Erythroblast (primary cell): ENCODE results near the gene MTARC1.

Experiments
- GATA1 ChIP-seq: IDR thresholded peaks from 2 replicates; pipeline ENCODE4 v1.6.1; 2011; ENCODE audit warnings: low read depth, mild to moderate bottlenecking, control low read depth, low read length, moderate library complexity
- POLR2A ChIP-seq: IDR thresholded peaks from 2 replicates; pipeline ENCODE4 v1.6.1; 2011; ENCODE audit warnings: mild to moderate bottlenecking, low read length

DNA sequence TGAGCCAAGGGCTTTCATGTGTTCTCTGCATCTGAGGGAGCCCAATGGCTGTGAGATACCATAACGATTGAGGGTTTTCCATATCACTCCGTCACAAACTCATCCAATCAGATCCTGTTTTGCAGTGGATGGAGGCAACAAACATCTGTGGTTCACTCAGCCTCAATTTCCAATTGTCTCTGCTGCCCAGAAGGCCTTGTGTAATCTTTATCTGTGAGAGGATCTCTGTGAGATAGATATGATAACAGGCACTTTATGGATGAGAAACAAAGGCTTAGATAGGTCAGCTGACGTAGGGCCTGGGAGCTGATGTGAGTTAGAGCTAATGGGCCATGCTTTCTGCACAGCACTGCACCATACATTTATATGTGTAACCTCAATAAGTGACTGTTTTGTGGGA lies 3.3 kb upstream of the MTARC1 start:
- TF ChIP-seq POLR2A (no peak), GATA1 (no peak)
